ENCODE data around the gene DOCK4. TPM values are rescaled to one million over a fixed set of nuclear protein-coding genes. Genes with fewer than 3 reads are reported as not detected.

The DOCK4 gene
- total and polyA plus RNA-seq, 3 donors from 2014 or later: 5.4 to 17.1 (median 12.4) TPM

DNA sequence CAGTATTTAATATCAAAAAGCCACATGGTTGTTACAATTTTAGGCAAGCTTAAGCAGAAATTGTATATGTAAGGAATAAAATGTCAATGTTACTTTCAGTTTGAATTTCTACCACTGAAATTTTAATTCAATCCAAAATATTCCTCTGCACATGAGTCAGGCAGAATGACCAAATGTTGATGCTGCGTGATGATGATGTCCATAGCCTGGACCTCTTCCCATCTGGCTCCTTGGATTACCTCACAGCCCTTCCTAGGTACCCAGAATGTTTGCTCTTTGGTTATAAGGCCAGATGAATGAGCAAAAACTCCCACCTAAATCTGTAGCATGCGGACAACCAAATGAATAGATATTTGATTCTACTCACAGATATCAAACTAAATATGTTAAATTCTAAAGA lies 385.6 kb downstream of the DOCK4 start:
- TF ChIP-seq POLR2A (IDR thresholded peaks at IDR 0.05): no peak
- TF ChIP-seq, protein P1, sequence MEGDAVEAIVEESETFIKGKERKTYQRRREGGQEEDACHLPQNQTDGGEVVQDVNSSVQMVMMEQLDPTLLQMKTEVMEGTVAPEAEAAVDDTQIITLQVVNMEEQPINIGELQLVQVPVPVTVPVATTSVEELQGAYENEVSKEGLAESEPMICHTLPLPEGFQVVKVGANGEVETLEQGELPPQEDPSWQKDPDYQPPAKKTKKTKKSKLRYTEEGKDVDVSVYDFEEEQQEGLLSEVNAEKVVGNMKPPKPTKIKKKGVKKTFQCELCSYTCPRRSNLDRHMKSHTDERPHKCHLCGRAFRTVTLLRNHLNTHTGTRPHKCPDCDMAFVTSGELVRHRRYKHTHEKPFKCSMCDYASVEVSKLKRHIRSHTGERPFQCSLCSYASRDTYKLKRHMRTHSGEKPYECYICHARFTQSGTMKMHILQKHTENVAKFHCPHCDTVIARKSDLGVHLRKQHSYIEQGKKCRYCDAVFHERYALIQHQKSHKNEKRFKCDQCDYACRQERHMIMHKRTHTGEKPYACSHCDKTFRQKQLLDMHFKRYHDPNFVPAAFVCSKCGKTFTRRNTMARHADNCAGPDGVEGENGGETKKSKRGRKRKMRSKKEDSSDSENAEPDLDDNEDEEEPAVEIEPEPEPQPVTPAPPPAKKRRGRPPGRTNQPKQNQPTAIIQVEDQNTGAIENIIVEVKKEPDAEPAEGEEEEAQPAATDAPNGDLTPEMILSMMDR (IDR thresholded peaks at IDR 0.05): no peak
- DNase-seq: no peak
- no peak overlapping the region for H3K27ac ChIP-seq
- no peaks in the 10 kb centered on the region for H3K4me1 ChIP-seq
- 95 to 96% methylated on average over 2 of the region's 2 CpGs for WGBS, 2 donors
- no peak overlapping the region for H3K4me3 ChIP-seq
- no peaks in the 10 kb centered on the region for H3K36me3 ChIP-seq (ENCODE audit: low read depth, missing control alignments)
- no peaks in the 10 kb centered on the region for H3K27me3 ChIP-seq
- no peaks in the 10 kb centered on the region for H3K9me3 ChIP-seq
- intact Hi-C loops (cut with DNase I; ENCODE audit: low total_unique reads): no loop called here

DNA sequence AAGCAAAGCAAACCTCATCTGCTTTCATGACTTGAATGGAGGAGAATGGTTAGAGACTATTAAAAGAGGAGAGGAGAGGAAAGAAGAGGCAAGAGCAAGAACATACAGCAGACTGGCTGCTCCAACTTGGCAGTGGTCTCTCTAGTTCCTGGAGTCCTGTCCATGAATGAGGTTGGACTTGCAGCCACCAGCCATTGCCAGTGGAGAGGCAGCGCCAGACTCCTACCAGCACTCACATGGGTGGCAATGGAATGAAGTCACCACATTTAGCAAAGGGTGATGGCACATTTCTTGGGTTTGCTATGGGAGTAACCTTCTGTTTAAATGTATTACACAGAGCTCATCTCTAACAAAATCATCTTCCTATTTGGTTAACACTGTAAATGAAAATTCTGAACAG lies 386.1 kb downstream of the DOCK4 start:
- DNase-seq: no peak
- WGBS, 2 donors: 100% methylated on average over 1 of the region's 1 CpG
- intact Hi-C loops (cut with DNase I; ENCODE audit: low total_unique reads): no loop called here
- Histone ChIP-seq H3K9me3 (no peaks in the 10 kb centered on the region), H3K27ac (no peak overlapping the region), H3K36me3 (ENCODE audit: low read depth, missing control alignments) (no peaks in the 10 kb centered on the region), H3K4me1 (no peaks in the 10 kb centered on the region), H3K4me3 (no peak overlapping the region), H3K27me3 (no peaks in the 10 kb centered on the region)
- TF ChIP-seq, protein P1 (IDR thresholded peaks at IDR 0.05): no peak
- no peak for TF ChIP-seq POLR2A (IDR thresholded peaks at IDR 0.05)

- Histone ChIP-seq H3K36me3 (ENCODE audit: low read depth, missing control alignments) (no peaks in the 10 kb centered on the region), H3K27me3 (no peaks in the 10 kb centered on the region), H3K27ac (no peak overlapping the region), H3K9me3 (no peaks in the 10 kb centered on the region), H3K4me3 (no peak overlapping the region), H3K4me1 (no peaks in the 10 kb centered on the region)
- 91 to 93% methylated on average over 1 of the region's 1 CpG for WGBS, 2 donors
- TF ChIP-seq POLR2A (IDR thresholded peaks at IDR 0.05): no peak
- TF ChIP-seq, protein P1 (IDR thresholded peaks at IDR 0.05): no peak
- DNase-seq: no peak
- intact Hi-C loops (cut with DNase I; ENCODE audit: low total_unique reads): no loop called here
Measured at GRCh38 chr7:111815354-111815753, 390.8 kb downstream of the DOCK4 start.

DNA sequence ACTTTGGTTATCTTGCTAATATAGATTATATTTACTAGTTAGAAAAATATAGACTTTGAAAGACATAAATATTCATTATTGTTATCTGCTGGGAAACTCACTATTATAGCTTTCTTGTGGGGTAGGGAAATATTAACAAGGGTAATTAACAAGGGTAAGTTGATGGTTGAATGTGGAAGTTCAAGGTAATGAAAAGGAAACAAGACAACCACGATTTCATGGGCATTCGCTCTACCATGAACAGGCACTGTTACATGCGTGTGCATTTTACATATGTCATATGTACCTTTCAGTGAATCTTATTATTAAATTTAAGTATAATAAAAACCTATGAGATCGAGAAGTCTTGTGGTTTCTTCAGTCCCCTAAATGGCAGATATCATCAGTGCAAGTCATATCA lies 392.9 kb downstream of the DOCK4 start:
- intact Hi-C loops (cut with DNase I; ENCODE audit: low total_unique reads): no loop called here
- no peak overlapping the region for H3K4me3 ChIP-seq
- WGBS, 2 donors: 95 to 97% methylated on average over 4 of the region's 4 CpGs
- TF ChIP-seq POLR2A (IDR thresholded peaks at IDR 0.05): no peak
- TF ChIP-seq, protein P1 (IDR thresholded peaks at IDR 0.05): no peak
- no peaks in the 10 kb centered on the region for H3K4me1 ChIP-seq
- H3K27me3 ChIP-seq: no peaks in the 10 kb centered on the region
- no peaks in the 10 kb centered on the region for H3K36me3 ChIP-seq (ENCODE audit: low read depth, missing control alignments)
- no peak for DNase-seq
- H3K27ac ChIP-seq: no peak overlapping the region
- H3K9me3 ChIP-seq: no peaks in the 10 kb centered on the region

GRCh38 chr7:111806232-111806631 lies 400.0 kb downstream of the DOCK4 start:
- 91 to 94% methylated on average over 4 of the region's 4 CpGs for WGBS, 2 donors
- intact Hi-C loops (cut with DNase I; ENCODE audit: low total_unique reads): no loop called here
- no peaks in the 10 kb centered on the region for H3K36me3 ChIP-seq (ENCODE audit: low read depth, missing control alignments)
- H3K4me1 ChIP-seq: peaks cover 14% of the 10 kb centered on the region
- H3K27me3 ChIP-seq: no peaks in the 10 kb centered on the region
- H3K27ac ChIP-seq: no peak overlapping the region
- H3K4me3 ChIP-seq: no peak overlapping the region
- no peak for TF ChIP-seq POLR2A (IDR thresholded peaks at IDR 0.05)
- TF ChIP-seq, protein P1 (IDR thresholded peaks at IDR 0.05): no peak
- no peaks in the 10 kb centered on the region for H3K9me3 ChIP-seq
- no peak for DNase-seq

Data from testis (tissue), 3 donors.